ENCODE results near the gene RBM47.

DNA sequence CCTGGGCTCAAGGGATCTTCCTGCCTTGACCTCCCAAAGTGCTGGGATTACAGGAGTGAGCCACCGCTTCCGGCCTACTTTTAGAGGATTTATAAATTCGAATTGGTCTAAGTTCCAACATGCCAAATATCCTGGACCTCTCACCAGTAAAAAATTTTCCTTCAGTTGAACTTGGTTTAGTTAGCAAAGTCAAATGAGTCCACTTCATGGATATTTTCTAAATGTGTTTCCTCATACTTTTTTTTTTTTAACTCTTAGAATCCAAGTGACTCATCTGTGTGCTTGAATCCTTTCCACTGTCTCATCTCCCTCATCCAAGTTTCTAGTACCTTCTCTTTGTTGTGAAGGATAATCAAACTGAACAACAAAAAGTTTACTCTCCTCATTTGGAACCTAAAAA is 49.7 kb downstream of the RBM47 start:
- TF ChIP-seq, protein P1, sequence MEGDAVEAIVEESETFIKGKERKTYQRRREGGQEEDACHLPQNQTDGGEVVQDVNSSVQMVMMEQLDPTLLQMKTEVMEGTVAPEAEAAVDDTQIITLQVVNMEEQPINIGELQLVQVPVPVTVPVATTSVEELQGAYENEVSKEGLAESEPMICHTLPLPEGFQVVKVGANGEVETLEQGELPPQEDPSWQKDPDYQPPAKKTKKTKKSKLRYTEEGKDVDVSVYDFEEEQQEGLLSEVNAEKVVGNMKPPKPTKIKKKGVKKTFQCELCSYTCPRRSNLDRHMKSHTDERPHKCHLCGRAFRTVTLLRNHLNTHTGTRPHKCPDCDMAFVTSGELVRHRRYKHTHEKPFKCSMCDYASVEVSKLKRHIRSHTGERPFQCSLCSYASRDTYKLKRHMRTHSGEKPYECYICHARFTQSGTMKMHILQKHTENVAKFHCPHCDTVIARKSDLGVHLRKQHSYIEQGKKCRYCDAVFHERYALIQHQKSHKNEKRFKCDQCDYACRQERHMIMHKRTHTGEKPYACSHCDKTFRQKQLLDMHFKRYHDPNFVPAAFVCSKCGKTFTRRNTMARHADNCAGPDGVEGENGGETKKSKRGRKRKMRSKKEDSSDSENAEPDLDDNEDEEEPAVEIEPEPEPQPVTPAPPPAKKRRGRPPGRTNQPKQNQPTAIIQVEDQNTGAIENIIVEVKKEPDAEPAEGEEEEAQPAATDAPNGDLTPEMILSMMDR (conservative IDR thresholded peaks at IDR 0.05; ENCODE audit: low read depth, low read length), result no peak
- TF ChIP-seq CEBPB (IDR thresholded peaks at IDR 0.05; ENCODE audit: low read depth, low read length), result no peak
